GM19328 (cell line): ENCODE results near the gene PACS1.
"Not testable (repeated sequence)": the region's sequence is repeated elsewhere in the genome, so short reads cannot be mapped to it uniquely, and the experiment has no call there.

Source experiments
- ATAC-seq: cut with Tn5 transposase; IDR thresholded peaks from one replicate; pipeline ENCODE4 v1.9.1; 2021; ENCODE audit warnings: mild to moderate bottlenecking, moderate library complexity; ENCODE audit not compliant: unreplicated experiment

Gene PACS1

DNA sequence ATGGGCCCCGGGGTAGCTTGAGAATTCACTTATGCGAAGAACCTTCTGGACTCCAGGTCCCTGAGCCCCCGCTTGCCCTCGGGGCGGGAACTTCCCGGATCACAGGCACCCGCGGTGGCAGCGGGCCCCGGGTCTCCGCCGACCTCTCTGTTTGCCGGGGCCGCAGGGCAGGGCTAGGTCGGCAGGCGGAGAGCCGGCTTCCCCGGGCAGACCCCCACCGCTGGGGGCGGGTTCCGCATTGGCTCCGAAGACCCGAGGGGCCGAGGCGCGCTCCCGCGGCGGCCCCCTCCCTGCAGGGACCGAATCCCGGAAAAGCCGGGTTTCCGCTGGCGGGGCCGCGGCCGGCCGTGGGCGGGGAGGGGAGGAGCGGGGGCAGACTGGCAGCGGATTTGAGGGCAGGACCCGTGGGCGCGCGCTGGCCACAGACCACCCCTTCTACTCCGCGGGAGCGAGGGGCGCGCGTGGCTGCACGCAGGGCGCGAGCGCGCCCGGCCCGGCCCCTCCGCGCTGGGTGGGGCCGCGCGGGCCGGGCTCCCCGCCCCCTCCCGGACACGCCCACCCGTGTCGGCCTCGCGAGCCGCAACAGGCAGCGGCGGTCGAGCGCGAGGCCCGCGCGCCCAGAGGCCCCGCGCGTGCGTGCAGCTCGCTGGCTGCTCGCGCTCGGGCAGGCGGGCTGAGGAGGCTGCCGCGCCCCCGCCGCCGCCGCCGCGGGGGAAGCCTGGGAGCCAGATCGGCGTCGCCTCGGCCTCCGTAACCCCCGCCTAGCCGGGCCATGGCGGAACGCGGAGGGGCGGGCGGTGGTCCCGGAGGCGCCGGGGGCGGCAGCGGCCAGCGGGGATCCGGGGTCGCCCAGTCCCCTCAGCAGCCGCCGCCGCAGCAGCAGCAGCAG lies at the start of gene PACS1:
PACS1 (plus strand) TSS at position 558 of the 889 bp plus-strand sequence; CDS start at position 773, 215 bp downstream.
- ATAC-seq, result peak; percentile 62

DNA sequence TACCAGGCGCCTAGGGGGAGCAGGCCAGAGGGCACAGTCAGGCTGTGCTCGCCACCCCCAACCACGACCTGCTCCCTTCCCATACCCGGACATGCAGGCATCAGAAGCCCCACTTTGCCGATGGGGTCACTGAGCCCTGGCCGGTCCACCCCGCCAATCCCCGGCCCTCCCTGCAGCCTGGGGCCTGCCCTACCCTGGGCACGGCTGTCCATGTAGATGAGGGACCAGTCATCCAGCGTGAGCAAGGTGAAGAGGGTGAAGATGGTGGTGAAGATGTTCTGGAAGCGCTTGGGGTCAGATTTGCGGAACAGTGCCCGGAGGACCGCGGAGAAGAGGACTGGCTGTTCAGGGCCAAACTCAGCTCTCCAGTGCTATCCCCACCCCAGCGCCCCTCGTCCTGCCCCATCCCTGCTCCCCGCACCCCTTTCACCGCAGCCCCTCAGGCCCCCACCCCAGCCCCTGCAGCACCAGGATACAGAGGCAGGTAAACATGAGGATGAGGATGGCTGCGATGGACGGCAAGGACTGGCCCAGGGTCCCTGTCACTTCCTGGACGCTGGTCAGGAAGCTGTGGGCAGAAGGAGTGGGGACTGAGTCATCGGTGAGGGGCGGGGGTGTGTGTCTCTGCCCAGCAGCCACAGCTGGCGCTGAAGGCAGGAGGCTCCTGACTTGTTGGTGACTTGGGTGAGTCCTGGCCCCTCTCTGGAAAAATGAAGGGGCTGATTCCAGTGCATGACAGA lies 49.3 kb upstream of the PACS1 start:
- no peak for ATAC-seq

- no peak for ATAC-seq
Observed at GRCh38 chr11:66022401-66023185, 47.5 kb upstream of the PACS1 start.

DNA sequence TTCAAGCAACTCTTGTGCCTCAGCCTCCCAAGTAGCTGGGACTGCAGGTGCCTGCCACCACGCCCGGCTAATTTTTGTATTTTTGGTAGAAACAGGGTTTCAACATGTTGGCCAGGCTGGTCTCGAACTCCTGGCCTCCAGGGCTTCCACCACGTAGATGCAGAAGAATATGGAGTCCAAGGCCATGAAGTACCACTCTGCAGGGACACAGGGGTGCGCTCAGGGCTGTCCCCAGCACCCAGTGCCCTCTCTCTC lies 47.0 kb upstream of the PACS1 start:
- ATAC-seq, result not testable (repeated sequence)

DNA sequence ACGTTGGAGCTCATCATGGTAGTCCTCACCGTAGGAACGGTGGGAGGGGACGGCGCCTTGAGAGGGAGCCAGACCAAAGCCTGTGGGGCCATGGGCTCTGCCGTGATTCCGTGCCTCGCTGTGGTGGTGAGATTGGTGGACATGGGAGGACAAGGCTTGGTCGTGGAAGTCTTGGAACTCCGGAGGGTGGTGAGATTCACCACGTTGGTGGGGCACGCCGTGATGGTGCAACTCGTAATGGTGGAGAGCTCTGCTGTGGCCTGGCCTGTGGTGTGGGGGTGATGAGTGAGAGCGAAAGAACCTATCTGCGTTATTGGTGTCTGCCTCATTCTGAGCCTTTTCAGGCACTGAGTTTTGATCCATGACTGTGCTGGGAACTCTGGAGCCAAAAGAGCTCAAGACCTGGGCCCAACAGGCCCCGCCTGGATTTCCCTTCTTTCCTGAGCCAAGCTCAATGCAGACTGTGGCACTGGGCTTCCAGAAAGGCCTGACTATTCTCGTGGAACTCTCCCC lies 44.0 kb upstream of the PACS1 start, which contains the start of gene CATSPER1:
CATSPER1 (minus strand) TSS at position 463 of the 513 bp plus-strand sequence; CDS start at position 363, 100 bp downstream.
- no peak for ATAC-seq

- ATAC-seq, result no peak
Observed at GRCh38 chr11:66032957-66033735, 36.9 kb upstream of the PACS1 start.

GRCh38 chr11:66035653-66036333 lies 34.3 kb upstream of the PACS1 start:
- ATAC-seq, result no peak

DNA sequence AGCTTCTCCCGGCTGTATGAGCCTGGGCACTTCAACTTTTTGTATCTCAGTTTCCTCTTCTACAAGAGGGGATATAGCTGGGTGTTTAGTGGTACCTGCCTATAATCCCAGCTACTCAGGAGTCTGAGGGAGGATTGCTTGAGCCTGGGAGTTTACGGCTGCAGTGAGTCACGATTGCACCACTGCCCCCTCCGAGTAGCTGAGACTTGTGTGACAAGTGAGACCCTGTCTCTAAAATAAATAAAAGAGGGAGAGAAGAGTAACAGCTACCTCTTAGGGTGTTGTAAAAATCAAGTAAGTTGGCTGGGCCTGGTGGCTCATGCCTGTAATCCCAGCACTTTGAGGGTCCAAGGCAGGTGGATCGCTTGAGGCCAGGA lies 33.8 kb upstream of the PACS1 start:
- ATAC-seq, result no peak

GRCh38 chr11:66037327-66037726 lies 32.7 kb upstream of the PACS1 start:
- no peak for ATAC-seq

DNA sequence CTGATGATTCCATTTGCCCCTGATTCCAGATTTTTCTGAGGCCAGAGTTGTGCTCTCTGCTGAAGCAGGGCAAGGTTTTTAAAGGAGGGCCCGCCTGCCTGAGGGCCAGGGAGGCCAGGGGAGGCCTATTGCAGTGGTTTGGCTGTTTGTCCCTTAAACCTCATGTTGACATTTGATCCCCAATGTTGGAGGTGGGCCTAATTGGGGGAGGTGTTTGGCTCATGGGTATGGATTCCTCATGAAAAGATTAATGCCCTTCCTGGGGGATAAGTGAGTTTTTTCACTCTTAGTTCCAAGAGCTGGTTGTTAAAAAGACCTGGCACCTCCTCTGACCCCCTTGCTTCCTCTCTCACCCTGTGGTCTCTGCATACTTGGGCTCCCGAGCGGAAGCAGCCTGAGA lies 30.3 kb upstream of the PACS1 start:
- ATAC-seq, result no peak

GRCh38 chr11:66042227-66042995 lies 27.7 kb upstream of the PACS1 start:
- no peak for ATAC-seq

DNA sequence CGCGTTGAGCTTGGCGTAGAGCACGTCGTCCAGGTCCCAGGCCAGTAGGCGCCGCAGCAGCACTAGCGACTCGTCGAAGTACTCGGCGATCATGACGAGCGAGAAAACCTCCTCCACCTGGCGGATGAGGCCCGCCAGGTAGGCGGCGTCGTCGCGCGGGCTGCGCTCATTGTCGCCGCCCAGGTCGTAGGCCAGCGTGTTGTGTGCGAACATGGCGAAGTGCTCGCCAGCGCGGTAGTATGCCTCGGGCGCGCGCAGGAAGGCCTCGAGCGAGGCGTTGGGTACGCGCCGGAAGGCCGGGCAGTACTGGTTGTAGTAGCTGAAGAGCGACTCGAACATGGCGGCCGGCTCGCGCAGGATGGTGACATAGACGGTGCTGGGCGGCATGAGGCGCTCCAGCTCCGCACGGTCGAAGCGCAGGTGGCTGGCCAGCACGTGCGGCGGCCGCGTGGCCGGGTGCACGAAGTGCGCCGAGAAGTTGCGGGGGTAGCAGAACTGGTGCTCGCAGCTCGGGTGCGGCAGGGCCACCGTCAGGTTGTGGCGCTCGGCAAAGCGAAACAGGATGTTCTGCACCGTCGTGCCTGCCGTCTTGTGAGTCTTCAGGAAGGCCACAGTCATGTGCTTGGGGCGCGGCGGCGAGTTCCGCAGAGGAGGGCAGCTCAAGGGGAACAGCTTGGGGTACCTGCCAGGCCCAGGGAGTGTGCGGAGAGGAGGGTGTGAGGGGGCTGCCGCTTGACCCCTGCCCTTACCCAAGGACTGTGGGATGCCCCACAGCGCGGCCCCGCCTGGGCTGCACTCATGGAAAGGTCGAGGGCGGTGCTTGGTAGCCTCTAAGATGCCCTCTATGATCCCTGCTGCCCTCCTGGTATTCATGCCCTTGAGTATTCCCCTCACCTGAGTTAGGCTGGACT lies 26.8 kb upstream of the PACS1 start:
- ATAC-seq, result no peak

DNA sequence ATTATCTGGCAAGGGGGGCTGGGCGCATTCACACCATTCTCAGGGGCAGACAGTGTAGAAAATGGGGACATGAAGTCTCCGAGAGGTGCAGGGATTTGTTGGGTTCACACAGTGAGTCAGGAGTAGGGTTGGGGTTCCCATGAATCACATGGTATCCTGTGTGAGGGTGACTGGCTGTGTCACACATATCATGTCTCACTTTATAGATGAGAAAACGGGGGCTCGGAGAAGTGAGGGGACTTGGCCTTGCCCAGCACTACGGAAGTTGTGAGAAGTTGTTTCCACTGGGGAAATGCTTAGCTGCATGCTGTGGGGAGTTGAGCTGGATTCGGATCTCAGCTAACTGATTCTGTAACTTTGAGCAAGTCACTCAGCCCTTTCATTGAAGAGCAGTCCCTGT lies 25.3 kb upstream of the PACS1 start:
- no peak for ATAC-seq

DNA sequence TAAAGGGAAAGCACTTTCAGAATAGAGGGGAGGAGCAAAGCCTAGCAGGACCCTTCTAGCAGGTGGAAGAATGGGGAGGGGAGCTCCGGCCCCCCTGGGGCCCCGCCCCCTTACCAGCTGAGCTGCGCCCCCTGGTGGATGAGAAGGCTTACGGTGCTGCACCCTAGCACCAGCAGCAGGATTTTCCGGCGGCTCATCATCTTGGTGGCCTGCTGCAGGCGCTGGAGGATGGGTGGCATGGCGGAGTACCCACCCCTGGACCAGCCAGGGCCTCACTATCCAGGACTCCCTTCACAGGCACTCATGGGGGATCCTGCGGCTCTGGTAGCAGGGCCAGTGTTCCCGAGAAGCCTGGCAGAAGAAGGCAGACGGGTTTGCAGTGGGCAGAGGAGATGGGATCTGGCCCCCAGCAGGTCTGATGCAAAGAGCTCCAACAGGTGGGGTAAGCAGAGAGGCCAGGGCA lies 24.9 kb upstream of the PACS1 start:
- ATAC-seq, result no peak

DNA sequence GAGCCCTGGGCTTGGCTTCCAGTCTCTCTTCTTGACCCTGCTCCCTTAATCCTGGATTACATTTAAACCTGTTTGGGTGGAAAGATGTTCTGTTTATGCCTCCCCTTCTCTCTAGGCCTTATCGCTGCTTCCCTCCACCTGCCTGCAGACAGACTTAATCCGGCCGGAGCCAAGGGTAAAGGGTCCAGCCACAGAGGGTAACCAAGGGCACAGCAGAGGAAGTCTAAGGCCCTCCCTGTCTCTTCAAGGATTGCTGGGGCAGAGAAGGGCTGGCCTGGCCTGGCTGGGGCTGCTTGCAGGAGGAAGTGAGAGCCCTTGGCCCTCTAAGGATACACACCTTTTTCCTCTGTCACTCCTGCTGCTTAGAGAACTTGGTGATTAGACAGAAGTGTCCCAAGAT lies 23.2 kb upstream of the PACS1 start:
- ATAC-seq, result no peak

DNA sequence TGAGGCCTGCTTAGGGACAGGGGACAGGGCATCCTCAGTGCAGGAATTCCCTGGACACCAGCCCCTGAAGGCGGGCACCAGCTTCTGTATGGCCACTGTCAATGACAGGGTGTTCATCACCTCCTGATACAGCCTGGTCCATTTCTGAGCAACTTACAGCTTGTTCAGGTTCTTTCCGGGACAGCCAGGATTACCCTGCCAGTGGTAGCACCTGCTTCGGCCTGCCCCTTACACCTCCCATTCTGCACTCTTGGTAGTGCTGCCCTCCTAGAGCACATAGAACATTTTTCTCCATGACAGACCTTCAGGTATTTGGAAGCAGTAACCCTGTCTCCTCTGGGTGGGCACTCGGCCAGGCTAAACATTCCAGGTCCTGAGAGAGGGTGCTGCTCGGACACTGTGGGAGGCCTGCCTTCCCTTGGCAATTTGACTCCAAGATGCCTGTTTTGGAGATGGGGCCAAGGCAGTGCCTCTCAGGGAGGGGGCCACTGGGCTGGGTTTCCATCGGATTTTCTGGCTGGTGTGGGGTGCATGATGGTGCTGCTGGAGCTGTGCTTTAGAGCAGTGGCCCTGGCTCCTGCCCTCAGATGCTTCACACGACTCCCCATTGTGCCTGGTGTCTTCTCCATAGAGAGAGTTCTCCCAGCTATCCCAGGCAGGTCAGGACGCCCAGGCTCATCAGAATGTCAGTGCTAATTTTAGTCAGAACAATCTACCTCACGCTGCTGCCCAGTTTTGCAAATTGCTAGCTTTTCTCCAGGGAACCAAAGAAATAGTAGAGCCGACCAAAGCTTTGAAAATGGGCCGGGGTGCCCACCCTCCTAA lies 22.3 kb upstream of the PACS1 start:
- no peak for ATAC-seq
